IMR-90 (cell line): ENCODE data around the gene KCNE4. TPM values are rescaled to one million over a fixed set of nuclear protein-coding genes. Genes with fewer than 3 reads are reported as not detected.

Source experiments
- ATAC-seq: fragments of 200-7000 bp; cut with Tn5 transposase; 2 replicates; pipeline ENCODE4 v1.9.1; 2020; ENCODE audit warnings: low read depth, mild to moderate bottlenecking, moderate library complexity
- BruUV-seq: library from RNA; stranded (reverse); fragments of 400-500 nt; replicated peaks from 2 replicates; lab custom pipeline; 2021; lab: Mats Ljungman, UMichigan
- CTCF ChIA-PET: fragments of 300-600 bp; formaldehyde crosslinking; extraction: SDS; loops from one replicate; lab custom pipeline; 2021; ENCODE audit warnings: antibody characterized with exemption; lab: Yijun Ruan, JAX
- POLR2A ChIA-PET: fragments of 300-600 bp; sonication (Branson Sonifier 250); formaldehyde crosslinking; loops from one replicate; lab custom pipeline; 2022; ENCODE audit warnings: antibody characterized with exemption; ENCODE audit not compliant: unreplicated experiment; lab: Charles Lee
- DNase-seq: peaks from one replicate; pipeline ENCODE4 v3.0.0; 2013
- H2AFZ ChIP-seq: replicated peaks from 2 replicates; pipeline ENCODE3; 2013; ENCODE audit warnings: low read length, mild to moderate bottlenecking; ENCODE audit not compliant: poor library complexity
- H2AK5ac ChIP-seq: 2 replicates; pipeline ENCODE4 v1.6.1; 2013; ENCODE audit warnings: low read depth, low read length, inconsistent platforms
- H2AK9ac ChIP-seq: replicated peaks from 2 replicates; pipeline ENCODE3; 2013; ENCODE audit warnings: mild to moderate bottlenecking, low read depth, low read length, moderate library complexity; ENCODE audit not compliant: poor library complexity
- H2BK120ac ChIP-seq: 2 replicates; pipeline ENCODE4 v1.6.1; 2013; ENCODE audit warnings: low read depth, low read length, inconsistent platforms
- H2BK15ac ChIP-seq: 3 replicates; pipeline ENCODE4 v1.6.1; 2013; ENCODE audit warnings: low read depth, low read length, inconsistent platforms
- H2BK20ac ChIP-seq: 2 replicates; pipeline ENCODE4 v1.6.1; 2013; ENCODE audit warnings: low read depth, mild to moderate bottlenecking, inconsistent platforms, low read length, moderate library complexity
- H2BK5ac ChIP-seq: 2 replicates; pipeline ENCODE4 v1.6.1; 2013; ENCODE audit warnings: mild to moderate bottlenecking, low read depth, low read length, inconsistent platforms; ENCODE audit not compliant: poor library complexity, severe bottlenecking
- H3K14ac ChIP-seq: replicated peaks from 2 replicates; pipeline ENCODE4 v1.6.1; 2013; ENCODE audit warnings: low read depth, low read length, inconsistent platforms
- H3K18ac ChIP-seq: 2 replicates; pipeline ENCODE4 v1.6.1; 2013; ENCODE audit warnings: low read depth, low read length, control low read depth
- H3K23ac ChIP-seq: 2 replicates; pipeline ENCODE4 v1.6.1; 2013; ENCODE audit warnings: low read depth, low read length, inconsistent platforms
- H3K27ac ChIP-seq: 2 replicates; pipeline ENCODE4 v1.5.1; 2013; ENCODE audit warnings: mild to moderate bottlenecking, control low read depth, low read length; ENCODE audit not compliant: insufficient read depth
- H3K27me3 ChIP-seq: 2 replicates; pipeline ENCODE4 v1.6.1; 2013; ENCODE audit warnings: low read length; ENCODE audit not compliant: control insufficient read depth, insufficient read depth
- H3K36me3 ChIP-seq: 2 replicates; pipeline ENCODE4 v1.6.1; 2013; ENCODE audit warnings: low read length, mixed read lengths; ENCODE audit not compliant: control insufficient read depth, insufficient read depth
- H3K4ac ChIP-seq: 2 replicates; pipeline ENCODE4 v1.6.1; 2013; ENCODE audit warnings: low read depth, low read length, inconsistent platforms
- H3K4me1 ChIP-seq: 2 replicates; pipeline ENCODE4 v1.6.1; 2013; ENCODE audit warnings: low read length, mixed read lengths; ENCODE audit not compliant: control insufficient read depth, insufficient read depth
- H3K4me2 ChIP-seq: 2 replicates; pipeline ENCODE4 v1.6.1; 2013; ENCODE audit warnings: low read depth, mild to moderate bottlenecking, control low read depth, low read length, moderate library complexity
- H3K4me3 ChIP-seq: 2 replicates; pipeline ENCODE4 v1.5.1; 2013; ENCODE audit warnings: low read depth, mild to moderate bottlenecking, control low read depth, low read length, moderate library complexity; ENCODE audit not compliant: insufficient read depth
- H3K56ac ChIP-seq: 2 replicates; pipeline ENCODE4 v1.6.1; 2013; ENCODE audit warnings: low read length, inconsistent platforms; ENCODE audit not compliant: insufficient read depth; ENCODE audit errors: extremely low read depth
- H3K79me1 ChIP-seq, 2 experiments: 2 replicates each; pipeline ENCODE4 v1.6.1; 2013; ENCODE audit warnings: low read length in 2 of 2, inconsistent platforms in 1 of 2, low read depth in 1 of 2
- H3K9ac ChIP-seq: 2 replicates; pipeline ENCODE4 v1.6.1; 2013; ENCODE audit warnings: low read depth, low read length, control low read depth
- H3K9me1 ChIP-seq: 2 replicates; pipeline ENCODE4 v1.6.1; 2013; ENCODE audit warnings: low read length, inconsistent platforms; ENCODE audit not compliant: insufficient read depth
- H3K9me3 ChIP-seq: 2 replicates; pipeline ENCODE4 v1.6.1; 2013; ENCODE audit warnings: low read length; ENCODE audit not compliant: control insufficient read depth, insufficient read depth
- H4K20me1 ChIP-seq: 2 replicates; pipeline ENCODE4 v1.6.1; 2013; ENCODE audit warnings: low read length, inconsistent platforms; ENCODE audit not compliant: insufficient read depth
- H4K5ac ChIP-seq: 2 replicates; pipeline ENCODE4 v1.6.1; 2013; ENCODE audit warnings: mild to moderate bottlenecking, low read depth, low read length, control low read depth
- H4K8ac ChIP-seq, 2 experiments: 2 replicates each; pipeline ENCODE4 v1.6.1; 2013; ENCODE audit warnings: low read depth in 2 of 2, low read length in 2 of 2, control low read depth in 1 of 2, inconsistent platforms in 1 of 2
- H4K91ac ChIP-seq: 2 replicates; pipeline ENCODE4 v1.6.1; 2013; ENCODE audit warnings: low read depth, low read length, inconsistent platforms; ENCODE audit not compliant: insufficient read depth
- CHD1 ChIP-seq: IDR thresholded peaks from 2 replicates; pipeline ENCODE4 v1.6.1; 2012; ENCODE audit warnings: low read depth, low read length, improper control_type of control experiment
- NFE2L2 ChIP-seq: fragments of 150-350 bp; IDR thresholded peaks from 2 replicates; pipeline ENCODE4 v1.6.1; 2016; ENCODE audit warnings: low read depth, mild to moderate bottlenecking, low read length
- POLR2A ChIP-seq: IDR thresholded peaks from 2 replicates; pipeline ENCODE4 v1.6.1; 2012; ENCODE audit warnings: mild to moderate bottlenecking, low read depth, low read length
- RCOR1 ChIP-seq: IDR thresholded peaks from 2 replicates; pipeline ENCODE4 v1.6.1; 2012; ENCODE audit warnings: mild to moderate bottlenecking, low read length, improper control_type of control experiment; ENCODE audit not compliant: insufficient replicate concordance
- SMC3 ChIP-seq: fragments of 150-350 bp; IDR thresholded peaks from 2 replicates; pipeline ENCODE4 v1.6.1; 2016; ENCODE audit warnings: low read depth, mild to moderate bottlenecking, antibody characterized with exemption, low read length, moderate library complexity
- WGBS, 2 experiments: methylation state at CpG; one replicate each; pipeline versions ENCODE4 v1.1.5 to v1.1.7; 2013; ENCODE audit warnings: missing lambda C conversion rate in 2 of 2; ENCODE audit not compliant: insufficient read length in 1 of 2; ENCODE audit errors: extremely low coverage in 2 of 2; 5-methylcytosine and 5-hydroxymethylcytosine counted together
- dilution Hi-C: fragments of 300-500 bp; cut with HindIII; formaldehyde crosslinking; loops from one replicate; pipeline ENCODE4 v1.14.3; 2018; ENCODE audit warnings: low sequenced_read_pairs; ENCODE audit not compliant: unreplicated experiment
- in situ Hi-C: fragments of 300-500 bp; cut with MboI; formaldehyde crosslinking; loops from 3 replicates; pipeline ENCODE4 v1.14.3; 2019; ENCODE audit warnings: low sequenced_read_pairs, inconsistent platforms, mixed read lengths
- intact Hi-C: fragments of 100-400 bp; cut with micrococcal nuclease; formaldehyde crosslinking; loops from 2 replicates; pipeline ENCODE4 v1.10.0; 2022
- polyA plus RNA-seq, 3 experiments: library from polyadenylated mRNA; depleted of rRNA; stranded (reverse); fragments of >200 nt; gene quantifications; 2 replicates each; pipeline ENCODE4 v1.2.3, GENCODE V29; 2012; ENCODE audit warnings: low replicate concordance in 1 of 3
- total RNA-seq: library from RNA; depleted of rRNA; stranded (reverse); fragments of >200 nt; gene quantifications from 2 replicates; pipeline ENCODE4 v1.2.3, GENCODE V29; 2012
- TF ChIP-seq, protein P1 (sequence below): fragments of 150-350 bp; IDR thresholded peaks from 2 replicates; pipeline ENCODE4 v1.6.1; 2016; ENCODE audit warnings: low read depth, mild to moderate bottlenecking, low read length, moderate library complexity, borderline replicate concordance

KCNE4 gene
- total and polyA plus RNA-seq, 2 of the 4 experiments (the other 2 are of a cell fraction) = 6.6 to 6.8 TPM

DNA sequence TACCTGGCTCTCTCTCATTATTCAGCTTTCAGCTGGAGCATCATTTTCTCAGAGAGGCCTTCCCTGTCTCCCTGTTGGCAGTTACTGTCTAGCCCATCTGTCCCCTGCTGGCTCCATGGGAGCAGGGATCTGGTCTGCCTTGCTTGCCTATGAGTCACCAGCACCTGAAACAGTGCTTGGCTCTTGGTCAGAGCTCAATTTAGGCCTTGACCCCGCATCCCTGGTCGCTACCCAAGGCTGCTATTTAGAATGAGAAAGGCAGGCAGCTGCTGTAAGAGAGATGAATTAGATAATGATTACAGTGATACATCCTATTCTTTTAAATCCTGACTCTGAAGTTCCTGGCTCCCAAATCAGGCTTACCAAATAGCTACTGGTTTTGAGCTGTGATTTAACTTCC, 32.9 kb downstream of the KCNE4 start:
- Histone ChIP-seq H3K4ac (no peak overlapping the region), H4K91ac (no peak overlapping the region), H3K9ac (no peak overlapping the region), H4K8ac (no peak overlapping the region), H2BK120ac (no peak overlapping the region), H4K5ac (no peak overlapping the region), H4K20me1 (no peaks in the 10 kb centered on the region), H3K14ac (no peak overlapping the region), H2BK15ac (no peak overlapping the region), H2AFZ (no peak overlapping the region), H3K9me3 (no peaks in the 10 kb centered on the region), H2AK9ac (no peak overlapping the region), H3K36me3 (no peaks in the 10 kb centered on the region), H3K4me2 (no peak overlapping the region), H3K4me1 (no peaks in the 10 kb centered on the region), H3K4me3 (no peak overlapping the region), H3K23ac (no peak overlapping the region), H2BK20ac (no peak overlapping the region), H3K27me3 (no peaks in the 10 kb centered on the region), H3K56ac (no peak overlapping the region), H3K27ac (no peak overlapping the region), H2AK5ac (no peak overlapping the region), H3K9me1 (no peaks in the 10 kb centered on the region), H2BK5ac (no peak overlapping the region), H3K18ac (no peak overlapping the region), H3K79me1 (no peaks in the 10 kb centered on the region)
- peak; percentile 41 for DNase-seq
- no CpG with 5 or more reads among the region's 2 CpGs for WGBS, 2 experiments
- no TSS peak for BruUV-seq
- ChIA-PET CTCF (interaction anchor here (1.2 kb wide), 1 partner anchor 113 kb away, joined by 3 read pairs; no protein-coding TSS in a partner anchor), POLR2A (no interaction called here)
- dilution Hi-C loops (no loop called here), in situ Hi-C loops (no loop called here), intact Hi-C loops (no loop called here)
- TF ChIP-seq RCOR1 = no peak
- no peak for TF ChIP-seq POLR2A
- no peak for TF ChIP-seq CHD1
- TF ChIP-seq SMC3 = no peak
- TF ChIP-seq, protein P1, sequence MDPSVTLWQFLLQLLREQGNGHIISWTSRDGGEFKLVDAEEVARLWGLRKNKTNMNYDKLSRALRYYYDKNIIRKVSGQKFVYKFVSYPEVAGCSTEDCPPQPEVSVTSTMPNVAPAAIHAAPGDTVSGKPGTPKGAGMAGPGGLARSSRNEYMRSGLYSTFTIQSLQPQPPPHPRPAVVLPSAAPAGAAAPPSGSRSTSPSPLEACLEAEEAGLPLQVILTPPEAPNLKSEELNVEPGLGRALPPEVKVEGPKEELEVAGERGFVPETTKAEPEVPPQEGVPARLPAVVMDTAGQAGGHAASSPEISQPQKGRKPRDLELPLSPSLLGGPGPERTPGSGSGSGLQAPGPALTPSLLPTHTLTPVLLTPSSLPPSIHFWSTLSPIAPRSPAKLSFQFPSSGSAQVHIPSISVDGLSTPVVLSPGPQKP = no peak
- no peak for TF ChIP-seq NFE2L2
- ATAC-seq = no peak
